Activated naive CD4-positive, alpha-beta T cell treated with anti-CD3 and anti-CD28 coated beads, Interleukin-2, amount 50 U/mL, for 24 hours (primary cell): ENCODE measurements around the gene ST3GAL6.

ENCODE experiments used
- H3K27ac Mint-ChIP-seq: one replicate; pipeline ENCODE4 v1.8.0; 2021; ENCODE audit warnings: mild to moderate bottlenecking, mixed read lengths
- H3K27me3 Mint-ChIP-seq: one replicate; pipeline ENCODE4 v1.8.0; 2021; ENCODE audit warnings: mixed read lengths
- H3K36me3 Mint-ChIP-seq: one replicate; pipeline ENCODE4 v1.8.0; 2021; ENCODE audit warnings: mixed read lengths
- H3K4me1 Mint-ChIP-seq: one replicate; pipeline ENCODE4 v1.8.0; 2021; ENCODE audit warnings: mixed read lengths
- H3K4me3 Mint-ChIP-seq: one replicate; pipeline ENCODE4 v1.8.0; 2021; ENCODE audit warnings: mild to moderate bottlenecking, mixed read lengths
- H3K9me3 Mint-ChIP-seq: one replicate; pipeline ENCODE4 v1.8.0; 2021; ENCODE audit warnings: mixed read lengths

The ST3GAL6 gene

DNA sequence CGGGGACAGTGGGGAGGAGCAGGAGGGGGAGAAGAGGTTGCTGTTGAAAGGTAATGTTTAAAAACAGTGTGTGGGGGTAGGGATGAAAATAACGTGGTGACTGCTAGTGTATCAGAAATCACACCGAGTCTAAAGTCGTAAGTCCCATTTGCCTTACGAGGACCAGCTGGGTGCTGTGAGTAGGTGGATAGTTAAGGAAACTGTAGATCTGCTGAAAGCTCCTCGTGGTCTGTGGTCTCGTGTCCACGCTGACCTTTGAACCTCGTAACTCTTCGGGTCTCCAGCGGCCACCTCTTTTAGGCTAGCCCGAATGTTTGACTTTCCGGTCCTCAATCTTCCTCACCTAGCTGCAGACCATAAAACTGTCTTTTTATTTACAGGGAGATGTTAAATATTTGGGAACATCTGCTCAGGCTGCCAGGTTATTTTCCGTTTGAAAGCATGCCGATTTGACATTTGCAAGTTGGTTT lies 29.3 kb upstream of the ST3GAL6 start:
- Mint-ChIP-seq H3K36me3 (no peaks in the 10 kb centered on the region), H3K4me1 (peaks cover 17% of the 10 kb centered on the region), H3K4me3 (peak overlapping the region; percentile 76), H3K27me3 (peaks cover 48% of the 10 kb centered on the region), H3K27ac (no peak overlapping the region), H3K9me3 (no peaks in the 10 kb centered on the region)

DNA sequence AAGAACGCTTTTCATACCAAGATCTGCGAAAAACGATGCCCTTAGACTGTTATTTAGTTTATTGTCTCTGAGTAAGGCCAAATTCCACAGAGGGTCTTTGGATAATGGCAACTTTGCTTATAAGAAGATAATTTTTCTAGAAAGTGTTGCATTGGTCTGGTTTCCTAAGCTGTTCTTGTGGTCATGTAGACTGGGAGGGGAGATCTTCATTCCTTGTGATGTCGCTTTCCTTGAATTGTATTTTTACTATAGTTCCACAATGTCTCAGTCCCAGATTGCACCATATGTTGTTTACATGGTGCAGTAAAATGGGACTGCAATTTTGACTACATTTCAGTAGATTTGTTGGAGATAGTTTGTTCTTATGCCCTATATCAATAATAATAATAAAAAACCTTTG lies 28.8 kb upstream of the ST3GAL6 start:
- H3K36me3 Mint-ChIP-seq, result no peaks in the 10 kb centered on the region
- no peaks in the 10 kb centered on the region for H3K9me3 Mint-ChIP-seq
- peak overlapping the region; percentile 76 for H3K4me3 Mint-ChIP-seq
- H3K27me3 Mint-ChIP-seq, result peaks cover 48% of the 10 kb centered on the region
- H3K27ac Mint-ChIP-seq, result no peak overlapping the region
- H3K4me1 Mint-ChIP-seq, result peaks cover 17% of the 10 kb centered on the region

DNA sequence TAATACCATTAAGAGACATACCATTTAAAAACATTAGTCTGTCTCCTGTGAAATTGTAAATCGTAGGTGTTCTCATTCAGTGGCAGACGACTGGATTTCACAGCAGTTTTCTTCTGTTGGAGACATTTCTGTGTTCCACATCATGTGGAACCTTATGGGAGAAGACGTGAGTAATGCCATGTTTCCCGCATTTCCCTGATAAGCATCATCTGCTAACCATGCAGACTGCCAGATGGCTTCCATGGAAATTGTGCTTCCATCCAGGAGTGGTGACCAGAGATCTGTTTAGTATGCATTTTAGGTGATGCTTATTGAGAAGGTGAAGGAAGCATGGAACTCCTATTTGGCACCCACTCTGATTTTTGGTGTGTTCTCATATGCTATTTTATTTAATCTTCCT lies 28.4 kb upstream of the ST3GAL6 start:
- H3K4me3 Mint-ChIP-seq, result no peak overlapping the region
- no peaks in the 10 kb centered on the region for H3K36me3 Mint-ChIP-seq
- peaks cover 45% of the 10 kb centered on the region for H3K27me3 Mint-ChIP-seq
- no peak overlapping the region for H3K27ac Mint-ChIP-seq
- H3K9me3 Mint-ChIP-seq, result no peaks in the 10 kb centered on the region
- H3K4me1 Mint-ChIP-seq, result peaks cover 17% of the 10 kb centered on the region

DNA sequence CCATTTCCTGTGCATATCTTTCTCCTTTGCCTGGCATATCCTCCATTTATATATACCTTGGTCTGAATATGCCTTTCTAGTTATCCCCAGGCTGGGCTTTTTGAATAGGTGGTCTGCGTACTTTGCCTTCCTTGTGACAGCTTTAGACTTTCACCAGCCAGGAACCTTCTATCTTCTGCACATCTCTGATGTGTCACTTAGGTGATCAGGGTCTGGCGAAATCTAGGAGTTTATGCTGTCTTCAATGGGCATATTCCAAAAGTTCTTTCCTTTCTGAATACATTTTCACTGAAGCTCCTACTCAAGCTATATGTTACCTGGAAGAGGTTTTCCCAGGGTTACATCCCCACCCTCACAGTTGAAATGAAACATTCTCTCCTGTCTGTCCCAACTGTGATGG lies 27.8 kb upstream of the ST3GAL6 start:
- H3K36me3 Mint-ChIP-seq, result no peaks in the 10 kb centered on the region
- peaks cover 44% of the 10 kb centered on the region for H3K27me3 Mint-ChIP-seq
- no peak overlapping the region for H3K27ac Mint-ChIP-seq
- H3K4me3 Mint-ChIP-seq, result no peak overlapping the region
- H3K9me3 Mint-ChIP-seq, result no peaks in the 10 kb centered on the region
- H3K4me1 Mint-ChIP-seq, result peaks cover 17% of the 10 kb centered on the region

DNA sequence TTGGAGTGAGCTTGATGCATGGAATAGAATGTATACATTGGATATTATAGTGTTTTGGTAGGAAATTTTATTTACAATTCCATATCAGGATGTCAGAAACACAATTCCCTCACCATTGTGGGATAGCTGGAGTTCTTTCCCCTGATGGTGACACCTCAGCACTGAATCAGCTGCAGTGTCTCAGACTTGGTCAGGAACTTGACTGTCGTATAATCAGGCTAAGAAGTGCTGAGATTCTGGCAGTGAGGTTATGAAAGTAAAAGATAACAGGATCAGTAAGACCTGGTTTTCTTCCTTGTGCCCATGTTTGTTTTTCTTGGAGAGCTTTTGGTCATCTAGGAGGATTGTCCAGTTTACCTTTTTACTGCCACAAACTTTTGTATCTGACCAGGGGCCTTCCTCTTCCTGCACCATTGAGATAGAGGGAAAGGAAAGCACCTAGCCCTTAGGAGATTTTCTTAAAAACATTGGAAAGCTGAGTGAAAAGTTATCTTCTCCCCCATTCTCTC lies 27.3 kb upstream of the ST3GAL6 start:
- no peak overlapping the region for H3K4me3 Mint-ChIP-seq
- no peak overlapping the region for H3K27ac Mint-ChIP-seq
- H3K4me1 Mint-ChIP-seq, result peaks cover 17% of the 10 kb centered on the region
- H3K27me3 Mint-ChIP-seq, result peaks cover 39% of the 10 kb centered on the region
- no peaks in the 10 kb centered on the region for H3K9me3 Mint-ChIP-seq
- H3K36me3 Mint-ChIP-seq, result no peaks in the 10 kb centered on the region

DNA sequence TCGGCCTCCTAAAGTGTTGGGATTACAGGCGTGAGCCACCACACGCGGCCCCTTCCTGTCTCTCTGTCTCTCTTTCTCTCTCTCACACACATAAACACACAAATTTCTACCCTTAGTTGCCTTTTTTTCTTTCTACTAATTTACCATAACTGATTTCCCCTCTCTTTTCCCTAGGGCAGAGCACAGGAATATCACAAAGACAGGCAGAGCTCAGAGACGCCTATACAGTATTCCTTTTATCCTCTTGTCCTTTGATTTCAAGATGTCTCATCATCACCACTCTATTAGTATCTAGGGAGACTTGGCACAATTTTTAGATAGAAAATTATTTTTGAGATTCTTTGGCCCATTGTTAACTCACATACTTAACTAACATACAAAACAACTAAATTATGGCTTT lies 25.8 kb upstream of the ST3GAL6 start:
- H3K4me1 Mint-ChIP-seq, result peaks cover 14% of the 10 kb centered on the region
- H3K27ac Mint-ChIP-seq, result no peak overlapping the region
- H3K4me3 Mint-ChIP-seq, result no peak overlapping the region
- no peaks in the 10 kb centered on the region for H3K9me3 Mint-ChIP-seq
- H3K36me3 Mint-ChIP-seq, result no peaks in the 10 kb centered on the region
- H3K27me3 Mint-ChIP-seq, result peaks cover 32% of the 10 kb centered on the region

DNA sequence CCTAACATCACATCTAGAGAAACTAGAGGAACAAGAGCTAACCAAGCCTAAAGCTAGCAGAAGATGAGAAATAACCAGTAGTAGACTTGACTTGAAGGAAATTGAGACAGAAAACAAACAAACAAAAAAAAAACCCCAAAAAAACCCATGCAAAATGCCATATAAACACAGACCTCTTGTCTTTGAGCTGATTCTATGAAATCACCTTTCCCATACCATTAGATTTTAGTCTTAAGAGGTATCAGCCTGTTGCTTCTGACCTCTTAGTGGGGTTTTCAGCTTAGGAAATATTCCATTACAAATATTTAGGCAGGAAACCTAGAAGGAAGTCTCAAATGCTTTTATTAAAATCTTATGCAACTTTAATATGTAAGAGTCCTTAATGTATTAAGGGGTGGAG lies 23.9 kb upstream of the ST3GAL6 start:
- peaks cover 2% of the 10 kb centered on the region for H3K4me1 Mint-ChIP-seq
- no peaks in the 10 kb centered on the region for H3K36me3 Mint-ChIP-seq
- no peak overlapping the region for H3K4me3 Mint-ChIP-seq
- no peak overlapping the region for H3K27ac Mint-ChIP-seq
- peaks cover 25% of the 10 kb centered on the region for H3K27me3 Mint-ChIP-seq
- no peaks in the 10 kb centered on the region for H3K9me3 Mint-ChIP-seq

DNA sequence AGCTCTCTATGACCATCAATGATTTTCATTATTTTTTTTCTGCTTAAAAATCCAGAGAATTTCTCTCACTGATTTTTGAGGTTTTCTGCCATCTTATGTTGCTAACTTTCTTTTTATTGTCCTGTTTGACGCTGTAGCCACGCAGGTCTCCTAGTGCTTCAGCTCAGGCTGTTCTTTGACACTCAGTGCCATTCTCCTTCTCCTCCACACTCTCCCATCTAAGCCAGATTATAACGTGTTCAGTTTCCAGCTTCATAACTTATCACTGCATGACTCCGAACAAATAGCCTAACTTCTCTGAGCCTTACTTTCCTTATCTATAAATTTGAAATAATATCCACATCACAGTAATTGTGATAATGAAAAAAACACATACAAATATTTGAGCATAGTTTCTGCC lies 22.8 kb upstream of the ST3GAL6 start:
- Mint-ChIP-seq H3K4me1 (no peaks in the 10 kb centered on the region), H3K9me3 (no peaks in the 10 kb centered on the region), H3K27me3 (peaks cover 15% of the 10 kb centered on the region)

DNA sequence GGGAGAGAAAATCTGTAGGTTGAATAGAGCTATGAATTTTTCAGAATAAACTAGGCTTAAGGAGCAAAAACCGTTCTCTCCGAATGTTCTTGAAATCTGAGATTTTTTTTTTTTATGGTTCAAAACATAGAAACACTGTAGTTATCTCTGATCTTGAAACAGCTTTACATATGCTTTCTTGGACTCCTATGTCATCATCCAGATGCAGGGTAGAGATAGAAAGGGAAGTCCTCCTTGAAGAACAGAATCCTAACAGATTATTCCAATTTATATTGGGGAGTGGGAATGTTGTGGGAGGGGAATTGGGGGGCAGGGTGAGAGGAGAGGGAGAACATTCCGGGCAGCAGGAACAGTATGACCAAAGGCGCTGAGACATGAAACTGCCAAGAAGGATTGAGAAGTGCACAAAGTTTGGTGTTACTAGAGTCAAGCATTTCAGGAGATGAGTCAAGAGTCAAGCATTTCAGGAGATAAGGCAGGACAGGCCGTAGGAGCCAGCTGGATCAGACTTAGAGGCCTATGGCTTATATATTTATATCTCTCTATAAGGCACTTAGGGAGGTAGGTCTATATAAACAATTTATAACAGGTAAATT lies 21.9 kb upstream of the ST3GAL6 start:
- Mint-ChIP-seq H3K4me3 (no peak overlapping the region), H3K27me3 (peaks cover 15% of the 10 kb centered on the region), H3K36me3 (no peaks in the 10 kb centered on the region), H3K27ac (no peak overlapping the region), H3K4me1 (no peaks in the 10 kb centered on the region), H3K9me3 (no peaks in the 10 kb centered on the region)

More for the DNA sequence above, 22.8 kb upstream of the ST3GAL6 start:
- Mint-ChIP-seq H3K36me3 (no peaks in the 10 kb centered on the region), H3K4me3 (no peak overlapping the region), H3K27ac (no peak overlapping the region)

DNA sequence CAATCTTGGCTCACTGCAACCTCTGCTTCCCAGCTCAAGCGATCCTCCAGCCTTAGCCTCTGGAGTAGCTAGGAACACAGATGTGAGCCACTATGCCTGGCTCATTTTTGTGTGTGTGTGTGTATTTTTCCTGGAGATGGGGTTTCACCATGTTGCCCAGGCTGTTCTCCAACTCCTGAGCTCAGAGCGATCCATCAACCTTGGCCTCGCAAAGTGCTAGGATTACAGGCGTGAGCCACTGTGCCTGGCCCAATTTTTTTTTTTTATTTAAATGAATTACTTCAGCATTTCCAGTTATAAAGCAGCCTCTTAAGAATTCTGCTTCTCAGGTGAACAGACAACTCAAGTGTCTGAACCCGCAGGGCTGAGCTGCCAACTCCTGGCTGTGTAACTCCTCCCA lies 20.1 kb upstream of the ST3GAL6 start:
- H3K4me1 Mint-ChIP-seq, result no peaks in the 10 kb centered on the region

DNA sequence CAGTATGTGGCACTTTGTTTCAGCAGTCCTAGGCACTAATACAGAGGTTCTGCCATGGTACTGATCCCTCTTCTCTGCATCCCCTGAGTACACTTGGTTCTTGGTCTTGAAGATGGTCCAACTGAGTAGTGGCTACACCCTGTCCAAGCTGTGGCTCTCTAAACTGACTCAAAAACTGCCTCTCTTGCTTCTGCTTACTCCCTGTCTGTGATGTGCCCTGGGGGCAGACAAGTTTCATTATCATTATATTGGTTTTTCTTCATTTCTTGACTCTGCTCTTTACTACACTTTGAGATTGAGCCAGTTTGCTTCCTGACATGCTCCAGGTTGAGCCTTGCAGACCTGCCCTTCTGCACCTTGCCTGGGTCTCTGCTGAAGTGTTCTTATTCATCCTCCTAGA lies 18.9 kb upstream of the ST3GAL6 start:
- no peak overlapping the region for H3K27ac Mint-ChIP-seq
- no peak overlapping the region for H3K4me3 Mint-ChIP-seq
- H3K36me3 Mint-ChIP-seq, result no peaks in the 10 kb centered on the region
- no peaks in the 10 kb centered on the region for H3K9me3 Mint-ChIP-seq
- no peaks in the 10 kb centered on the region for H3K4me1 Mint-ChIP-seq
- H3K27me3 Mint-ChIP-seq, result peaks cover 10% of the 10 kb centered on the region

More for the DNA sequence above, 20.1 kb upstream of the ST3GAL6 start:
- peaks cover 10% of the 10 kb centered on the region for H3K27me3 Mint-ChIP-seq
- no peak overlapping the region for H3K4me3 Mint-ChIP-seq
- no peak overlapping the region for H3K27ac Mint-ChIP-seq
- no peaks in the 10 kb centered on the region for H3K9me3 Mint-ChIP-seq
- no peaks in the 10 kb centered on the region for H3K36me3 Mint-ChIP-seq

DNA sequence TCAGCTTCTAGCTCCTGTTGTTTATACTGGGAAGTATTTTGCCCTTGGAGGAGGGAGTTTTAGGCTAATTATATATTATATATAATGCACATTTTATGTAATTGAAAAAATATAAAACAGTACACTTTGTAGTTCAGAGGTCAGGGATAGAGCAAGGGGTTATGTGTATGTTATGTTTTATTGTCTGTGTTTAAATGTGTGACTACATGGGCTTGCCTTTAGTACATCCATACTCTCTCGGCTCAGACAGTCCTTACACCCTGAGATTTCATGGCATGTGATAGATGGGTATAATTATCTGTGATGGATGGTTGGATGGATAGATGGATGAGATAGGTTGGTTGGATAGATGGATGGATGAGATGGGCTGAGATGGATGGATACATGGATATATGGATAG lies 17.4 kb upstream of the ST3GAL6 start:
- no peak overlapping the region for H3K4me3 Mint-ChIP-seq
- H3K4me1 Mint-ChIP-seq, result no peaks in the 10 kb centered on the region
- peak overlapping the region; percentile 0 for H3K27ac Mint-ChIP-seq
- H3K27me3 Mint-ChIP-seq, result peaks cover 10% of the 10 kb centered on the region
- no peaks in the 10 kb centered on the region for H3K9me3 Mint-ChIP-seq
- H3K36me3 Mint-ChIP-seq, result no peaks in the 10 kb centered on the region

DNA sequence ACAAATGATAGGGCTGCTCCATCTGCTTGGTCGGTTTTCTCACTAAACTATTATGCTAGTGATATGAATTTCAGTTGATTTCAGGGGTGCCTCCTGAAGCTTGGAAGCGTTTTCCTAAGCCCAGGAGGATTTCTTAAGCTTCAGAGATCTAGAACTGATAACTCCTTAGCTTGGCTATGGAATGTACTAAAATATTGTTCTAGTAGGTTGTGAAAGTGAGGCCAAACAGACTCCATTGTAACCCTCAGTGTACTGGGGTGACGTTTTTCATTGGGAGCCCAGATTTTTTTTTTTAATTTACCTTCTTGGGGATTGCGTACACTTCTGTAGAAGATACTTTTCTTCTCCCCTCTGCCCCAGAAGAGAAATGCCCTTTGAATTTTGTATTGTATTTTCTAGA lies 17.0 kb upstream of the ST3GAL6 start:
- no peak overlapping the region for H3K27ac Mint-ChIP-seq
- H3K4me3 Mint-ChIP-seq, result no peak overlapping the region
- H3K9me3 Mint-ChIP-seq, result no peaks in the 10 kb centered on the region

DNA sequence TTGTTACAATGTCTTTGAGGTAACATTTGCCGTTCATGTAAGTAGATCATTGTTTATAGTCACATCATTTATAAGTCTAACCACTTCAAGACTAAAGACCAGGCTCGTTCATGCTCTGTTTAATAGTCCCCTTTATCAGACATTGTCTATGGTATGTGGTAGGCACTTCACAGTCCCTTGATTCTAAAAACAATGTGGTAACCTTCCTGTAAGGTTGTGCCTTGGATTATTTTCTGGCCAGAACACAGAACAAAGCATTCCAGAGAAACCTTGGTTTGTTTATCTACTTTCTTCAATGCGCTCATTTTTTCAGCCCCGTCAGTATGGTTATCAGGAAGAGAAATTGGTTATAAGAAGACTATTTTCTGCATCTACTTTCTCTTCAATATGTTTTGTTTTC lies 16.3 kb upstream of the ST3GAL6 start:
- Mint-ChIP-seq H3K27me3 (peaks cover 10% of the 10 kb centered on the region), H3K27ac (no peak overlapping the region), H3K36me3 (no peaks in the 10 kb centered on the region), H3K4me3 (no peak overlapping the region), H3K9me3 (no peaks in the 10 kb centered on the region), H3K4me1 (no peaks in the 10 kb centered on the region)

More for the DNA sequence above, 17.0 kb upstream of the ST3GAL6 start:
- Mint-ChIP-seq H3K27me3 (peaks cover 10% of the 10 kb centered on the region), H3K36me3 (no peaks in the 10 kb centered on the region), H3K4me1 (no peaks in the 10 kb centered on the region)

DNA sequence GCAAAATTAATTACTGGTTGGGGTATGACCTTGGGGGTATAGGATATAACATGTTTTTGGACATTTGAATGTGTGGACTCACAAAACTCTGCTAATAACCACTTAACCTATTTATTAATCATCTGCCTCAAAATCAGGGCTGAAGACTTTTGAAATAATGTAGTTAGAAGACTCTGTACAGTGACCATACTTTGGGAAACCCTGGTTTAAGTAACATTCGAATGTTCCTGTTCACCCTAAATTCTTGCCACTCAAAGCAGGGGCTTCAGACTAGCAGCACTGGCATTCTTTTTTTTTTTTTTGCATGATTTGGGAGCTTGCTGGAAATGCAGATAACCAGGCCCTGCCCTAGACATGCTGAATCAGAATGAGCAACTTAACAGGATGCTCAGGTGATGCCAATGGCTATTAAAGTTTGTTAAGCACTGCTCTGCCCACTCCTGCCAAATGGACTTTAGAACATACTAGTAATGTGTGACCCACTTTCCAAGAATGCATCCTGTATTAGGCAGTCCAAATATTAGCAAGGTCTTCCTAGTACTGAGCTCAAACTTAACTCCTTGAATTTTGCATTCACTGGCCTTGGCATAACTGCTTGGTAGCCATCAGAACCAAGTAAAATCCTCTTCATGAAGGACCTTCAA lies 12.7 kb upstream of the ST3GAL6 start:
- no peaks in the 10 kb centered on the region for H3K4me1 Mint-ChIP-seq
- H3K4me3 Mint-ChIP-seq, result no peak overlapping the region
- no peaks in the 10 kb centered on the region for H3K36me3 Mint-ChIP-seq
- H3K9me3 Mint-ChIP-seq, result no peaks in the 10 kb centered on the region
- no peak overlapping the region for H3K27ac Mint-ChIP-seq
- peaks cover 13% of the 10 kb centered on the region for H3K27me3 Mint-ChIP-seq

DNA sequence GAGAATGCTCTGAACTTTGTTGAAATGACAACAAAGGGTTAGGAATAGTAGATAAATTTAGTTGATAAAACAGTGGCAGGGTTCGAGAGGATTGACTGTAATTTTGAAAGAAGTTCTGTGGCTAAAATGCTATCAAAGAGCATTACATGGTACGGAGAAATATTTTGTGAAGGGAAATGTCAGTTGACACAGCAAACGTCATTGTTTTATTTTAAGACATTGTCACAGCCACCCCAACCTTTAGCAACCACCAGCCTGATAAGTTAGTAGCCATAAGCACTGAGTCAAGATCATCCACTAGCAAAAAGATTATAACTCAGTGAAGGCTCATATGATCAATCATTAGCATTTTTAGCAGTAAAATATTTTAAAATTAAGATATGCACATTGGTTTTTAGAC lies 8.7 kb upstream of the ST3GAL6 start:
- Mint-ChIP-seq H3K9me3 (no peaks in the 10 kb centered on the region), H3K27ac (no peak overlapping the region), H3K4me3 (no peak overlapping the region), H3K36me3 (no peaks in the 10 kb centered on the region), H3K4me1 (no peaks in the 10 kb centered on the region), H3K27me3 (peaks cover 7% of the 10 kb centered on the region)
